Measurements from ENCODE around the gene HPCAL1. TPM values are rescaled to one million over a fixed set of nuclear protein-coding genes. Genes with fewer than 3 reads are reported as not detected.

HPCAL1 gene
- total and polyA plus RNA-seq, 2 of the 8 experiments (the other 6 are each of a cell fraction or from before 2014, with no cell fraction given) = 5.8 to 8.6 TPM

- Histone ChIP-seq H3K79me1 (ENCODE audit: low read depth, low read length) (no peaks in the 10 kb centered on the region), H2BK5ac (ENCODE audit: low read depth, low read length) (no peak overlapping the region), H3K9me3 (ENCODE audit: insufficient read depth in 2 of 2, low read depth in 1 of 2, low read length in 1 of 2) (no peaks in the 10 kb centered on the region), H3K9ac (replicated peaks in 1 of 4; ENCODE audit: extremely low read depth in 1 of 4, low read depth in 3 of 4, low read length in 3 of 4) (no peak overlapping the region), H2BK12ac (ENCODE audit: low read depth, low read length) (no peak overlapping the region), H2BK120ac (replicated peaks; ENCODE audit: low read depth, low read length) (no peak overlapping the region), H3K4me2 (ENCODE audit: insufficient read depth in 1 of 2, low read depth in 2 of 2, low read length in 2 of 2) (no peak overlapping the region), H3K56ac (replicated peaks; ENCODE audit: insufficient read length, low read depth, low read length) (no peak overlapping the region), H2AFZ (ENCODE audit: low read length) (no peak overlapping the region), H4K5ac (ENCODE audit: insufficient read length, low read depth, low read length) (no peak overlapping the region), H3K79me2 (ENCODE audit: control insufficient read depth in 1 of 2, insufficient read depth in 2 of 2, low read length in 2 of 2) (no peaks in the 10 kb centered on the region), H3K23me2 (ENCODE audit: low read depth, low read length) (no peaks in the 10 kb centered on the region), H3K18ac (ENCODE audit: extremely low read depth, low read length) (no peak overlapping the region), H2AK5ac (ENCODE audit: low read depth, low read length) (no peak overlapping the region), H4K8ac (ENCODE audit: extremely low read depth, insufficient read depth, low read length) (no peak overlapping the region), H3K27me3 (replicated peaks in 1 of 4; ENCODE audit: control insufficient read depth in 3 of 4, extremely low read depth in 1 of 4, insufficient read depth in 3 of 4, low read length in 3 of 4) (no peaks in the 10 kb centered on the region), H4K91ac (replicated peaks; ENCODE audit: insufficient read length, low read length) (no peak overlapping the region), H3K14ac (ENCODE audit: insufficient read length) (no peak overlapping the region), H3K4me1 (replicated peaks in 1 of 4; ENCODE audit: control insufficient read depth in 3 of 4, insufficient read depth in 4 of 4, low read length in 3 of 4) (no peaks in the 10 kb centered on the region; a peak in 1 of 7 replicates), H3K36me3 (ENCODE audit: control insufficient read depth in 2 of 4, insufficient read depth in 4 of 4, low read length in 3 of 4) (no peaks in the 10 kb centered on the region), H2BK15ac (ENCODE audit: low read length) (no peak overlapping the region), H3K4me3 (ENCODE audit: extremely low read depth in 1 of 4, insufficient read depth in 2 of 4, low read depth in 3 of 4, low read length in 4 of 4) (no peak overlapping the region), H2BK20ac (ENCODE audit: low read length) (no peak overlapping the region), H3K27ac (ENCODE audit: low read depth, low read length) (no peak overlapping the region), H3K23ac (ENCODE audit: insufficient read length) (no peak overlapping the region), H3K4ac (replicated peaks; ENCODE audit: insufficient read length, low read depth, low read length) (no peak overlapping the region), H4K20me1 (replicated peaks in 1 of 2; ENCODE audit: control insufficient read depth in 1 of 2, insufficient read depth in 2 of 2, low read length in 2 of 2) (no peaks in the 10 kb centered on the region)
- ChIA-PET CTCF (ENCODE audit: partially characterized antibody) (interaction anchor here (1.0 to 2.2 kb wide), 9 partner anchors 9 to 184 kb away, joined by 3 to 15 read pairs (median 3); no protein-coding TSS in a partner anchor), POLR2A (ENCODE audit: partially characterized antibody) (no interaction called here)
- TF ChIP-seq CEBPB (IDR thresholded peaks at IDR 0.05; ENCODE audit: low read depth, low read length) = no peak
- DNase-seq (ENCODE audit: low read depth in 1 of 2, low spot score in 2 of 2) (no peak), FAIRE-seq (no peak)
- 93% methylated on average over 5 of the region's 5 CpGs; no CpG with 5 or more reads in 1 of the 2 experiments for WGBS, 2 experiments (ENCODE audit: extremely low coverage in 1 of 2, insufficient coverage in 1 of 2, insufficient read length in 1 of 2, insufficient replicate concordance in 2 of 2, low coverage in 1 of 2, low lambda C conversion rate in 2 of 2, missing lambda C conversion rate in 1 of 2)
Measured at GRCh38 chr2:10473121-10473756, 170.5 kb downstream of the HPCAL1 start.
